ENCODE measurements around the gene MSANTD3.
"Not testable (repeated sequence)": the region's sequence is repeated elsewhere in the genome, so short reads cannot be mapped to it uniquely, and the experiment has no call there.

Gene MSANTD3

GRCh38 chr9:100426530-100427365 is at the start of gene MSANTD3:
TSS of gene MSANTD3 (plus strand) at chr9:100427143. CDS start at chr9:100441939, 14,796 bp downstream.
- in situ Hi-C loops (cut with MboI; ENCODE audit: low pct_unique_long_range_greater_than_20kb, low sequenced_read_pairs): no loop called here
- peak; percentile 70 for DNase-seq

GRCh38 chr9:100379862-100380261 is 47.1 kb upstream of the MSANTD3 start:
- no peak for DNase-seq
- in situ Hi-C loops (cut with MboI; ENCODE audit: low pct_unique_long_range_greater_than_20kb, low sequenced_read_pairs): no loop called here

GRCh38 chr9:100392989-100393388 is 34.0 kb upstream of the MSANTD3 start:
- in situ Hi-C loops (cut with MboI; ENCODE audit: low pct_unique_long_range_greater_than_20kb, low sequenced_read_pairs); DNase-seq: not testable (repeated sequence)

GRCh38 chr9:100394032-100394695 is 32.8 kb upstream of the MSANTD3 start:
- in situ Hi-C loops (cut with MboI; ENCODE audit: low pct_unique_long_range_greater_than_20kb, low sequenced_read_pairs): no loop called here

GRCh38 chr9:100394816-100395215 is 32.1 kb upstream of the MSANTD3 start:
- DNase-seq: peak; percentile 45
- in situ Hi-C loops (cut with MboI; ENCODE audit: low pct_unique_long_range_greater_than_20kb, low sequenced_read_pairs): no loop called here

More at GRCh38 chr9:100394032-100394695, 32.8 kb upstream of the MSANTD3 start:
- no peak for DNase-seq

- in situ Hi-C loops (cut with MboI; ENCODE audit: low pct_unique_long_range_greater_than_20kb, low sequenced_read_pairs): no loop called here
- no peak for DNase-seq
These were observed 30.2 kb upstream of the MSANTD3 start for GRCh38 chr9:100396769-100397168.

- in situ Hi-C loops (cut with MboI; ENCODE audit: low pct_unique_long_range_greater_than_20kb, low sequenced_read_pairs): no loop called here
These were observed 29.2 kb upstream of the MSANTD3 start for GRCh38 chr9:100397529-100398266.

GRCh38 chr9:100401042-100401441 is 25.9 kb upstream of the MSANTD3 start:
- DNase-seq: no peak
- in situ Hi-C loops (cut with MboI; ENCODE audit: low pct_unique_long_range_greater_than_20kb, low sequenced_read_pairs): no loop called here

More at GRCh38 chr9:100397529-100398266, 29.2 kb upstream of the MSANTD3 start:
- no peak for DNase-seq

GRCh38 chr9:100406962-100407361 is 20.0 kb upstream of the MSANTD3 start:
- in situ Hi-C loops (cut with MboI; ENCODE audit: low pct_unique_long_range_greater_than_20kb, low sequenced_read_pairs): no loop called here
- DNase-seq: no peak

GRCh38 chr9:100408546-100409175 is 18.3 kb upstream of the MSANTD3 start:
- in situ Hi-C loops (cut with MboI; ENCODE audit: low pct_unique_long_range_greater_than_20kb, low sequenced_read_pairs): no loop called here
- DNase-seq: no peak

- in situ Hi-C loops (cut with MboI; ENCODE audit: low pct_unique_long_range_greater_than_20kb, low sequenced_read_pairs): no loop called here
- DNase-seq: no peak
These were observed 17.8 kb upstream of the MSANTD3 start for GRCh38 chr9:100409176-100409556.

GRCh38 chr9:100411472-100412283 is 15.3 kb upstream of the MSANTD3 start:
- DNase-seq: peak; percentile 95
- in situ Hi-C loops (cut with MboI; ENCODE audit: low pct_unique_long_range_greater_than_20kb, low sequenced_read_pairs): no loop called here

GRCh38 chr9:100413839-100414420 is 13.0 kb upstream of the MSANTD3 start:
- in situ Hi-C loops (cut with MboI; ENCODE audit: low pct_unique_long_range_greater_than_20kb, low sequenced_read_pairs): no loop called here

GRCh38 chr9:100417815-100418214 is 9.1 kb upstream of the MSANTD3 start:
- in situ Hi-C loops (cut with MboI; ENCODE audit: low pct_unique_long_range_greater_than_20kb, low sequenced_read_pairs): no loop called here
- DNase-seq: no peak

More at GRCh38 chr9:100413839-100414420, 13.0 kb upstream of the MSANTD3 start:
- DNase-seq: no peak

GRCh38 chr9:100419166-100419565 is 7.8 kb upstream of the MSANTD3 start:
- no peak for DNase-seq
- in situ Hi-C loops (cut with MboI; ENCODE audit: low pct_unique_long_range_greater_than_20kb, low sequenced_read_pairs): no loop called here

- DNase-seq; in situ Hi-C loops (cut with MboI; ENCODE audit: low pct_unique_long_range_greater_than_20kb, low sequenced_read_pairs): not testable (repeated sequence)
These were observed 5.8 kb upstream of the MSANTD3 start for GRCh38 chr9:100421116-100421515.

- DNase-seq: no peak
- in situ Hi-C loops (cut with MboI; ENCODE audit: low pct_unique_long_range_greater_than_20kb, low sequenced_read_pairs): no loop called here
These were observed 1.2 kb upstream of the MSANTD3 start for GRCh38 chr9:100425758-100426157.

- in situ Hi-C loops (cut with MboI; ENCODE audit: low pct_unique_long_range_greater_than_20kb, low sequenced_read_pairs): no loop called here
These were observed 784 bp upstream of the MSANTD3 start for GRCh38 chr9:100426189-100426529.

More at GRCh38 chr9:100426189-100426529, 784 bp upstream of the MSANTD3 start:
- peak; percentile 38 for DNase-seq

All from KBM-7 (cell line).